ENCODE measurements around the gene PNPLA7.
"Not testable (repeated sequence)": the region's sequence is repeated elsewhere in the genome, so short reads cannot be mapped to it uniquely, and the experiment has no call there.

The PNPLA7 gene

GRCh38 chr9:137511758-137512463 lies 38.3 kb downstream of the PNPLA7 start:
- DNase-seq, result no peak

- DNase-seq, result not testable (repeated sequence)
These were observed 39.1 kb downstream of the PNPLA7 start for GRCh38 chr9:137511126-137511525.

DNA sequence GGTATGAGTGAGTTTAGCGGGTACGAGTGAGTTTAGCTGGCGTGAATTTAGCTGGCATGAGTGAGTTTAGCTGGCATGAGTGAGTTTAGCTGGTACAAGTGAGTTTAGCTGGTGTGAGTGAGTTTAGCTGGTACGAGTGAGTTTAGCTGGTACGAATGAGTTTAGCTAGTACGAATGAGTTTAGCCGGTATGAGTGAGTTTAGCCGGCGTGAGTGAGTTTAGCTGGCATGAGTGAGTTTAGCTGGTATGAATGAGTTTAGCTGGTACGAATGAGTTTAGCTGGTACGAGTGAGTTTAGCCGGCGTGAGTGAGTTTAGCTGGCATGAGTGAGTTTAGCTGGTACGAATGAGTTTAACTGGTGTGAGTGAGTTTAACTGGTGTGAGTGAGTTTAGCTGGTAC lies 41.0 kb downstream of the PNPLA7 start:
- no peak for DNase-seq

DNA sequence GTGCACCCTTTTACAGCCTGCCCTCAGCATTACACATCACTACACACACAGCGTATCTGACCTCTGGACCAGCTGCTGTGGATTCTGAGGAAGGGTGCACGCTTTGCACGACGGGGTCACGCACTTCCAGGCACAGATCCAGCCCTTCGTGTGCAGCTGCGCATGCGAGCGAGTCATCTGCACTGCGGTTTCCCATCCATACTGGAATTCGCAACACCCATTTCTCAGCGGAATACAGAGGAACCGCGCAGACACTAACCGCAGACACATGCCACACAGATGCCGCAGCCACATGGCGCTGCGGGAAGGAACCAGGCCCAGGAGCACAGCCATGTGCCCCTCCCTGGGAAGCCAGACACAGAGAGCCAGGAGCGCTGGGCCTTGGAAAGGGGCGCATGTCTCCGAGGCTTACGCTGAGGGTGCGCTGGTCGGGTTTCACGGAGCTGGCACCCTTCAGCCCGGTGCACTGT lies 43.5 kb downstream of the PNPLA7 start:
- no peak for DNase-seq

- DNase-seq, result no peak
These were observed 43.9 kb downstream of the PNPLA7 start for GRCh38 chr9:137506274-137506673.

DNA sequence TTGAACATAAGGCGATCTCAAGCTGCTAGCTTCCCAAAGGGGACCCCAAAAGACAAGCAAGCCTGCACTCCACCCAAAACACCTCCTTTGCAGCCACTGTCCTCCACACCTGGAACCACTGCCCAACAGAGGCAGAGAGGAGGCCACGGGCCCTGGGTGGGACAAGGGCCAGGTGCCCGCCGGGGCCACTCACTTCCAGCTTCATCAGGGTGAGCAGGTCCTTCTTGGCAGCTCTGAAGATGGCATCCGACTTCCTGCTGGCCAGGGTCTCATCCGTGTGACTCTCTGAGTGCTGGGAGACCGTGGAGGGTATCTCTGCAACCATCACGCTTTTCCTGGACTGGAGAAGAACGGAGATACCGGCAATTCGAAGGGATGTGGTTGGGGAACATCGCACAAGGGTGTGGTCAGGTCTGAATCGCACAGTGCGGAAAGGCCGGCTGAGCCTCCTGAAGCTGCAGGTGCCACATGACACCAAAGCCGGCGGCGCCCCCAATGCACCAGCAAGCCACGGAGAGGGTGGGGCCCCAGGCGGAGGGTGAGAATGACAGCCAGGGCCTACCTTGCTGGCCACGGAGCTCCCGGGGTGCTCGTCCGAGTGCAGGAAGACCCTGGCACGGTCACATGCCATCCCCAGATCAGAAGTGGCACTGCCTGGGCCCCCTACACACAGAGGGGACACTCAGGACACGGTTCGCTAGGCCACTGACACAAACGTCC lies 44.6 kb downstream of the PNPLA7 start:
- DNase-seq, result no peak

GRCh38 chr9:137504432-137504777 lies 45.8 kb downstream of the PNPLA7 start:
- DNase-seq, result no peak

- no peak for DNase-seq
These were observed 47.9 kb downstream of the PNPLA7 start for GRCh38 chr9:137502008-137502911.

DNA sequence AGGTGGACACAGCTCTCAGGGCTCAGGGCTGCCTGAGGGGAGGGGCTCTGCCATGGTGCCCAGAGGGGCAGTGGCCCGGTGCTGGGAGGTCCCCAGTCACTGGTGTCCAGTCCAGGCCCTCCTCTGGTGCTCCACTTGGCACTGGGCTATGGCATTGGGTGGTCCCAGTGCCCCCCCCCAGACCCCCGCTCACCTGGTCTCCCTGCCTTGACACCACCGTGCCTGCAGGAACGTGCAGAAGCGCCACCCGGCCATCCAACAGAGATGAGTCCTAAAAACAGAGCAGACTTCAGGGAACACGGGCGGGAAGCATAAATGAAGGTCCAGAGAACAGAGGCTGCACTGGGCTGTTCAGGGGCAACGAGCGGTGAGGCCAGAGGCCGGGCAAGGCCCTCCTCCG lies 48.7 kb downstream of the PNPLA7 start:
- no peak for DNase-seq

DNA sequence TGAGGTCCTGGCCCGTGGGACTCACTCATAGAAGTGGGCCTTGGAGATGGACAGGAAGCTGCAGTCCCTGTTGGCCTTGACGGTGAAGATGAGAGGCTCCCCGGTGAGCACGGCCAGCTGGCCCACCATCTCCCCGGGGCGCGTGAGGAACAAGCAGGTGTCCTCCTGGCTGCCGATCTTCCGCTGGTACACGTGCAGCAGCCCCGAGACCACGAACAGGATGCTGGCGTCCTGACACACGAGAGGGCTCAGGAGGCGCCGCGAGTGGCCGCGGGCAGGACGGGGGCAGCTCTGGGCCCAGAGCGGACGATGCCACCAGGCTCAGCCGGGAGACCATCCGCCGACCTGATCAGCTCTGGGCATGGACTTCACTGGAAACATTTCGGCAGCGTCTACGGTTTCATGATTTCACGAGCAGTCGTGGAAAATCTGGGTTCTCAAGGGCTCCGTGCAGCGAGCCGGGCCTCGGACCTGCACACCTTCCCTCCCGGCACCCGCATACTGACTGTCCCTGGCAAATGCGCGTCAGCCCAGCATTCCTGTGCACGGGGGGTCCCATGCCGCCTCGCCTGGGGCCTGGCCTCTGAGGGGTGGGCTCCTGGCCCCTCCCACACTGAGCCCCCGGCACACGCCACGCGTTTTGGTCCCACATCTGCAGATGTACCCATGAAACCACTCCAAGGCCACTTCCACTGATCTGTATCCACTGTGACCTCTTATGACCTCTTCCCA lies 49.4 kb downstream of the PNPLA7 start:
- no peak for DNase-seq

GRCh38 chr9:137499858-137500661 lies 50.1 kb downstream of the PNPLA7 start:
- no peak for DNase-seq

DNA sequence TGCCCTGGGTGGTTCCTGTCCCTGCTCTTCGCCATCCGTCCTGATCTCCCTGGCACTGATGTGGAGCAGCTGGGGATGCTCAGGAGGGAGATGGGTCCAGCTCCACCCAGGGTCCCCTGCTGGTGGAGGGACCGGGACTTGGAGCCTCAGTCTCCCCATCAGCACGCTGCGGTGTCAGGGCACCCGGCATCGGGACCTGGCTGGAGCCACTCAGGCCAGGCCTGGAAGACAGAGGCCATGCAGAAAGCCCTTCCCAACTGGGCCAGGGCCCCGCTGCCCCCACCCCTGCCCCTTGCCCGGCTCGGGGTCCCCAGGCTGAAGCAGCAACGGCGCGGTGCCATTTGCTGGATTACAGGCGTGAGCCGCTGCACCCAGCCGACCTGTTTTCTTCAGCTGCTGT lies 50.8 kb downstream of the PNPLA7 start:
- no peak for DNase-seq

DNA sequence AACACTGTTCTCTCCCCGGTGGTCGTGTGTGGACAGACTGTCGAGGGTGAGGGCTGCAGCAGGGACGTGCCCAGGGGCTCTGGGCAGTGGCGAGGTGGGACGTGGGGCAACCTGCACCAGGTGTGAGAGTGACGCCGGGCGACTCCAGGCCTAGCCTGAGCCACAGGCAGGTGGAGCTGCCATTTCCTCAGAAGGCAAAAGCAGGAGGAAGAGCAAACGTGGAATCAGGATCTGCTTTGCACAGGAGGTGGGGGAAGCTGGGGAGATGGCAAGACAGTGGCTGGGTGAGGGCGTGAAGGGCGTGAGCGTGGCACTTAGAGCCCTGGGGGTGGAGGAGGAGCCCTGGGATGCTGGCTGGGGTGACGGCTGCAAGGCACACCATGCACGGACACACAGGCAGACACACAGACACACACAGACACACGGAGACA lies 51.5 kb downstream of the PNPLA7 start:
- no peak for DNase-seq

GRCh38 chr9:137497921-137498719 lies 52.1 kb downstream of the PNPLA7 start:
- no peak for DNase-seq

DNA sequence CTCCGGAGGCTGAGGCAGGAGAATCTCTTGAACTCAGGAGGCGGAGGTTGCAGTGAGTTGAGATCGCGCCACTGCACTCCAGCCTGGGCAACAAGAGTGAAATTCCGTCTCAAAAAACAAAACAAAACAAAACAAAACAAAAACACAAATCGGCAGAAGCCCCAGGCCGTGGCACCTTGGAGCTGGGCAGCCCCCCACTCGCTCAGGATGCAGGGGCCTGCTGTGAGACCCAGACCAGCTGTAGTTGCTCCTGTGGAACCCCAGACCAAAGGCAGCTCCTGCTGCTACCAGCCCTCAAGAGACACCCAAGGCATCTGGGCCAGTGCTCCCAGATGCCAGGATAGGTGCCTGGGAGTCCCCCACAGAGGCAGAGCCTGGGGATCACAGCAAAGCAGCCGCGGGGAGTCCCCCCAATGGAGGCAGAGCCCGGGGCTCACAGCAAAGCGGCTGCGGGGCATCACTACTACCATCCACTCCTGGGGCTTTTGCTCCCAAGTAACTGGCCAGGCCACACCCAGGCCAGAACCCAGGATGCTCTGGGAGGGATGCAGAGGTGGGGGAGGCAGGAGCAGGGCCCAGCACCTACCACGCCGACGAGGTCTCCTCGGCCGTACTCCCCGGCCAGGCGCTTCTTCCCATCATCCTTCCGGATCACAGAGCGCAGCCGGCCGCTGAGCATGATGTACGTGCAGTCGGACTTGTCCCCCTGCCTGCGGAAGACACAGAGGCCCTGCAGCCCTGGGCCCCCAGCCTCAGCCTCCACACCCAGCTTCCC lies 53.4 kb downstream of the PNPLA7 start:
- no peak for DNase-seq

GRCh38 chr9:137494550-137495351 lies 55.5 kb downstream of the PNPLA7 start:
- no peak for DNase-seq

DNA sequence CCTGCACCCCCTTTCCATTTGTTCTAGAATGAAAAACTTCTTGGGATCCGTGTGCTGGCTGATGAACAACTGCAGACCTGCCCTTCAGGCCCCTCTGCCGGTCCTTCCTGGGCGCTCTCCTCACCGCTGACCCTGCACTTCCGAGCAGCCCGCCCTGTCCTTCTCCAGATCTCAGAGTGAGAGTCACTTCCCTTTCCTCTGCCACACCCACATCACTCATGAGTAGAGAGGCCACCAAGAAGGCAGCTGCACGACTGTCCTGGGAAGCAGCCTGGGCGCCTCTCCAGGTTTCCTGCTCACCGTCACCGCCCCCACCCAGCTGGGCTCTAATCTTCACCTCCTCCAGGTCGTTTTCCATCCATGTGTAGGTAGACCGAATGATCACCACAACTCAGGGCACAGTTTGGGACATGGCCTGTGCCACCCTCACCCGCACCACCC lies 56.1 kb downstream of the PNPLA7 start:
- DNase-seq, result no peak

DNA sequence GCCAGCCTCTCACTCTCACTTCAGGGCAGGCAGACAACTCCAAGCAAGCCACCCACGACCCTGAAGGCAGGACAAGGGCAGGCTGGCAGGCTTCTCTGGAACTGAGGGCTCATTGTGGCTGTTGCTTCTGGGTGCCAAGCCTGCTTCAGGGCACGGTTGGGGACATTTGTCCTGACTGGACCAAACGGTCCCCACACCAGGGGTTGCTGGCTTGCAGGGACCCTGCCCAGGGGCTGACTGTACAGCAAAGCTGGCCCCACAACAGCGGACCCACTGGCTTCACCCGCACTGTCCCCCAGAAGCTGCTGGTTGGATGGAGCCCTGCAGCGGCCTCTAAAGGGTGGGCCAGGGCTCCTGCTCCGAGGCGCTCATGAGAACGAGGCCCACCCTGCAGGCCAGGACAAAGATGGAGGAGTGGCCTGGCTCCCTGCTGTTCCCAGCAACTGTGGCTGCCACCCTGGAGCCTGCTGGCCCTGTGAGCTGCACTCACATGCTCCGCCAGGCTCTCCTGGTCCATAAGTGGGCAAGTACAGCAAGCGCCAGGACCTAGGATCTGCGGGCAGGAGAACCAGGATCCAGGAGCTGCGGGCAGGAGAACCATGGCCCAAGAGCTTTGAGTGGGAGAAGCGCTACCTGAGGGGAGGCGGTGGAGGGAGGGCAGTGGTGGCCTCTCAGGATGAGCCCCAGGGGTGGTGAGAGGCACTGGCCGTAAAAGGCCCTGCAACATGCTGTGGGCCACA lies 56.7 kb downstream of the PNPLA7 start:
- DNase-seq, result no peak
